ENCODE data around the gene RIC3.

- no peak for TF ChIP-seq CTCF (IDR thresholded peaks at IDR 0.05; ENCODE audit: extremely low read depth in 1 of 2, insufficient read depth in 1 of 2, low read depth in 1 of 2, low read length in 2 of 2)
- TF ChIP-seq POLR2A (IDR thresholded peaks at IDR 0.05; ENCODE audit: low read depth, low read length): no peak
- no peak for TF ChIP-seq EZH2 (IDR thresholded peaks at IDR 0.05; ENCODE audit: borderline replicate concordance, low read depth, low read length, severe bottlenecking)
These were observed 48.3 kb upstream of the RIC3 start for GRCh38 chr11:8217136-8217535.
